CD14-positive monocyte (primary cell): ENCODE results near the gene EYA4. TPM values are rescaled to one million over a fixed set of nuclear protein-coding genes. Genes with fewer than 3 reads are reported as not detected.

Experiments used
- DNase-seq, 3 donors: peaks; one replicate each; pipeline ENCODE4 v3.0.0-alpha.2; 2011 to 2022
- H2AFZ ChIP-seq: 2 replicates; pipeline ENCODE4 v1.6.0; 2012; ENCODE audit warnings: mild to moderate bottlenecking, low read depth, low read length, inconsistent platforms; ENCODE audit not compliant: insufficient read depth, poor library complexity, severe bottlenecking
- H3K27ac ChIP-seq, 2 donors: 1 replicate in 1 of 2; 2 replicates in 1 of 2; pipeline ENCODE4 v1.5.1; 2012 to 2013; ENCODE audit warnings: low read length in 2 of 2, control low read depth in 1 of 2, inconsistent platforms in 1 of 2, low read depth in 1 of 2, mild to moderate bottlenecking in 1 of 2
- H3K27me3 ChIP-seq, 2 donors: one replicate each; pipeline versions ENCODE4 v1.6.0 to v1.6.1; 2011 to 2013; ENCODE audit warnings: low read length in 2 of 2; ENCODE audit not compliant: control insufficient read depth in 2 of 2, insufficient read depth in 2 of 2
- H3K36me3 ChIP-seq, 2 donors: replicated peaks in 1 of 2; 1 replicate in 1 of 2; 2 replicates in 1 of 2; pipeline versions ENCODE4 v1.5.1 to v1.6.1; 2012 to 2013; ENCODE audit warnings: low read length in 2 of 2, control low read depth in 1 of 2, inconsistent platforms in 1 of 2, mild to moderate bottlenecking in 1 of 2; ENCODE audit not compliant: insufficient read depth in 2 of 2, control insufficient read depth in 1 of 2
- H3K4me1 ChIP-seq, 2 donors: 1 replicate in 1 of 2; 2 replicates in 1 of 2; pipeline versions ENCODE4 v1.5.1 to v1.6.1; 2012 to 2013; ENCODE audit warnings: low read length in 2 of 2, control low read depth in 1 of 2, inconsistent platforms in 1 of 2, mild to moderate bottlenecking in 1 of 2, moderate library complexity in 1 of 2; ENCODE audit not compliant: insufficient read depth in 2 of 2, control insufficient read depth in 1 of 2
- H3K4me2 ChIP-seq: replicated peaks from 2 replicates; pipeline ENCODE3; 2012; ENCODE audit warnings: low read length, moderate library complexity, mild to moderate bottlenecking; ENCODE audit not compliant: poor library complexity, severe bottlenecking; ENCODE audit errors: extremely low read depth
- H3K4me3 ChIP-seq, 3 experiments: fragments of 200-600 bp in 1 of 3; sonication (generic) in 1 of 3; replicated peaks in 1 of 3; 1 replicate in 2 of 3; 2 replicates in 1 of 3; pipeline ENCODE4 v1.5.1; 2011 to 2013; ENCODE audit warnings: low read length in 3 of 3, mild to moderate bottlenecking in 3 of 3, control low read depth in 2 of 3, low read depth in 2 of 3, inconsistent platforms in 1 of 3, moderate library complexity in 1 of 3
- H3K79me2 ChIP-seq: 2 replicates; pipeline ENCODE4 v1.6.0; 2012; ENCODE audit warnings: mild to moderate bottlenecking, control low read depth, inconsistent platforms, low read length, moderate library complexity; ENCODE audit not compliant: insufficient read depth
- H3K9ac ChIP-seq: 2 replicates; pipeline ENCODE4 v1.6.0; 2017; ENCODE audit warnings: low read length, mild to moderate bottlenecking; ENCODE audit not compliant: insufficient read depth, poor library complexity, severe bottlenecking
- H3K9me3 ChIP-seq, 2 donors: replicated peaks in 1 of 2; 1 replicate in 1 of 2; 2 replicates in 1 of 2; pipeline versions ENCODE4 v1.5.1 to v1.6.1; 2012 to 2013; ENCODE audit warnings: low read length in 2 of 2, control low read depth in 1 of 2; ENCODE audit not compliant: control insufficient read depth in 1 of 2, insufficient read depth in 1 of 2
- H4K20me1 ChIP-seq: 2 replicates; pipeline ENCODE4 v1.6.0; 2012; ENCODE audit warnings: mild to moderate bottlenecking, low read length, control low read depth, moderate library complexity; ENCODE audit not compliant: insufficient read depth
- H3K27ac Mint-ChIP-seq, 7 donors: one replicate each; pipeline ENCODE4 v1.8.0; 2020; ENCODE audit warnings: mild to moderate bottlenecking in 7 of 7, mixed read lengths in 7 of 7, moderate library complexity in 6 of 7, inconsistent platforms in 2 of 7
- H3K27me3 Mint-ChIP-seq, 3 donors: one replicate each; pipeline ENCODE4 v1.8.0; 2021 to 2022; ENCODE audit warnings: low read depth in 3 of 3, mild to moderate bottlenecking in 3 of 3, mixed read lengths in 3 of 3, moderate library complexity in 3 of 3, inconsistent platforms in 1 of 3
- H3K36me3 Mint-ChIP-seq, 2 donors: one replicate each; pipeline ENCODE4 v1.8.0; 2020; ENCODE audit warnings: mixed read lengths in 2 of 2, inconsistent platforms in 1 of 2, mild to moderate bottlenecking in 1 of 2
- H3K4me1 Mint-ChIP-seq: one replicate; pipeline ENCODE4 v1.8.0; 2020; ENCODE audit warnings: mild to moderate bottlenecking, mixed read lengths
- H3K4me3 Mint-ChIP-seq, 2 donors: one replicate each; pipeline ENCODE4 v1.8.0; 2020; ENCODE audit warnings: mild to moderate bottlenecking in 2 of 2, mixed read lengths in 2 of 2, moderate library complexity in 1 of 2
- H3K9me3 Mint-ChIP-seq, 7 donors: one replicate each; pipeline ENCODE4 v1.8.0; 2020 to 2022; ENCODE audit warnings: mixed read lengths in 7 of 7, mild to moderate bottlenecking in 6 of 7, moderate library complexity in 6 of 7, inconsistent platforms in 2 of 7
- CTCF ChIP-seq: fragments of 200-600 bp; IDR thresholded peaks from one replicate; pipeline ENCODE4 v1.8.0; 2022; ENCODE audit warnings: antibody characterized with exemption, mild to moderate bottlenecking
- WGBS: methylation state at CpG from one replicate; pipeline ENCODE4 v1.1.5; 2013; ENCODE audit warnings: missing lambda C conversion rate; ENCODE audit not compliant: insufficient coverage; 5-methylcytosine and 5-hydroxymethylcytosine counted together
- intact Hi-C, 2 donors: fragments of 100-400 bp; cut with micrococcal nuclease; formaldehyde crosslinking; loops; one replicate each; pipeline versions ENCODE4 v1.15.0 to v1.15.1; 2023
- polyA plus RNA-seq, 3 donors: library from polyadenylated mRNA; depleted of rRNA in 1 of 3; unstranded in 2 of 3; stranded (reverse) in 1 of 3; fragments of 300-500 nt in 2 of 3; fragments of >200 nt in 1 of 3; fragmentation: Illumina TruSeq in 2 of 3; gene quantifications; 1 replicate in 2 of 3; 2 replicates in 1 of 3; pipeline ENCODE4 v1.2.3, GENCODE V29; 2012 to 2021

EYA4 gene
- polyA plus RNA-seq, 3 donors = not detected

DNA sequence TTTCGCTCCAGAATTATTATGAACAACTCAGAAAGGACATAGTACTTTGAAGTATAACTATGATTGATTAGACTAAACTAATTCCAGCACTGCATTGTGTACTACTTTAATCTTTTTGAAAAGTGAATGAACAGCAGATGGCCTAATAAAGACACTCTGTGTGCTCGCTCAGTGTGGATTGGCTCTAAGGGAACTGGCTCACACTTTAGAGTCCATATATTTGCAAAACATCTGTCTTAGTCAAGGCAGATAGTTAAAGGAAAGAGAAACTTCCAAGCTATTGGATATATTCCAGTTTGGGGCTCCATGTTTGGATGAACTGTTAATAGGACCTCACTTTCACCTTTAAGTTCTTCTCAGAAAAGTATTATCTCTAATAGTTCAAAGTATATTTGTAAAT, 218.9 kb downstream of the EYA4 start:
- no peak overlapping the region for H2AFZ ChIP-seq
- no peaks in the 10 kb centered on the region for H3K4me1 Mint-ChIP-seq
- WGBS = no CpG with 5 or more reads among the region's 2 CpGs
- no peak overlapping the region for H3K4me3 ChIP-seq
- H3K36me3 ChIP-seq = no peaks in the 10 kb centered on the region
- no peak overlapping the region for H3K27ac Mint-ChIP-seq
- no peaks in the 10 kb centered on the region for H3K9me3 Mint-ChIP-seq
- H3K27ac ChIP-seq = no peak overlapping the region
- no peaks in the 10 kb centered on the region for H3K27me3 ChIP-seq
- H3K9me3 ChIP-seq = no peaks in the 10 kb centered on the region
- no peak for TF ChIP-seq CTCF
- H3K4me1 ChIP-seq = no peaks in the 10 kb centered on the region
- no peak for DNase-seq
- no peaks in the 10 kb centered on the region for H3K36me3 Mint-ChIP-seq
- H4K20me1 ChIP-seq = no peaks in the 10 kb centered on the region
- no peak overlapping the region for H3K9ac ChIP-seq
- H3K27me3 Mint-ChIP-seq = peaks cover 0 to 2% (median 0%) of the 10 kb centered on the region in 3 donors
- no peak overlapping the region for H3K4me3 Mint-ChIP-seq
- H3K4me2 ChIP-seq = no peak overlapping the region
- no peaks in the 10 kb centered on the region for H3K79me2 ChIP-seq
- intact Hi-C loops = no loop called here

- TF ChIP-seq CTCF = no peak
- peaks cover 0 to 4% (median 0%) of the 10 kb centered on the region in 7 donors for H3K9me3 Mint-ChIP-seq
- no CpG with 5 or more reads among the region's 1 CpG for WGBS
These were observed 222.6 kb downstream of the EYA4 start for GRCh38 chr6:133463790-133464189.

More at GRCh38 chr6:133463790-133464189, 222.6 kb downstream of the EYA4 start:
- H3K9me3 ChIP-seq = no peaks in the 10 kb centered on the region
- H3K27ac ChIP-seq = no peak overlapping the region
- H3K36me3 ChIP-seq = no peaks in the 10 kb centered on the region
- no peaks in the 10 kb centered on the region for H3K4me1 ChIP-seq
- intact Hi-C loops = no loop called here
- H3K4me3 ChIP-seq = no peak overlapping the region
- H2AFZ ChIP-seq = no peak overlapping the region
- H3K79me2 ChIP-seq = no peaks in the 10 kb centered on the region
- Mint-ChIP-seq H3K27me3 (peaks cover 0 to 2% (median 0%) of the 10 kb centered on the region in 3 donors), H3K4me3 (no peak overlapping the region), H3K27ac (no peak overlapping the region), H3K36me3 (no peaks in the 10 kb centered on the region), H3K4me1 (no peaks in the 10 kb centered on the region)
- no peak for DNase-seq
- no peaks in the 10 kb centered on the region for H4K20me1 ChIP-seq
- H3K9ac ChIP-seq = no peak overlapping the region
- H3K27me3 ChIP-seq = no peaks in the 10 kb centered on the region
- H3K4me2 ChIP-seq = no peak overlapping the region
